ENCODE data around the gene EFCAB11. TPM values are rescaled to one million over a fixed set of nuclear protein-coding genes. Genes with fewer than 3 reads are reported as not detected.

Gene EFCAB11
- total and polyA plus RNA-seq, 2 donors (not counting 1 experiment from before 2014, with no cell fraction given) = 4.2 to 13.8 TPM

DNA sequence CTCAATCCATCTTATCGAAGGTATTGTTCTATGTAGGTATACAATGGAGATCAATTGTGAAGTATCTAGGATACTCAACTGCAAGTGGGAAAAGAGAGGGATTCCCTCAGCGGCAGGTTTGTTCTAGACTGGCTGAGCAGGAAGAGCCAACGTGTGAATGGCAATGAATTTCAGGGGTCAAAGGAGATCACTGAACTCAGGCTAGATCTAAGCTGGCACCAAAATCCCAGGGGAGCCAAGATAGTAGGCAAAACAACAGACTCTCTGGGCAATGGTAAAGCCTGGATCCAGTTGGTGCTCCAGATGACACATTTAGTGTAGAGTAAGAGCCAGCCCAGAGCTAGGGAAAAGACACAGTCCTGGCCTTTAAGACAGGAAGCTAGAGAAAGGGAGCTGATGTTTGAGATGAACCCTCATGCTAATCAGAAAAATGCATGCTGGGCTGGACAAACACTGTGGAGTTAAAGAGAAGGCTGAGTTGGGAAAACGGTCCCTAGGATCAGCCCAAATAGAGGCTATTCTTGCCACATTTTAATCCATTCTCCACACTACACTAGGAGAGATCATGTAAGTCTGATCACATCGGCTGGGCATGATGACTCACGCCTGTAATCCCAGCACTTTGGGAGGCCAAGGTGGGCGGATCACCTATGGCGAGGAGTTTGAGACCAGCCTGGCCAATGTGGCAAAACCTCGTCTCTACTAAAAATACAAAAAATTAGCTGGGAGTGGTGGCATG, 45.6 kb downstream of the EFCAB11 start:
- 92% methylated on average over 6 of the region's 9 CpGs for WGBS (ENCODE audit: insufficient coverage)
- no peak overlapping the region for H3K4me3 Mint-ChIP-seq
- H3K4me2 ChIP-seq (replicated peaks; ENCODE audit: low read depth, low read length, poor library complexity, severe bottlenecking) = no peak overlapping the region
- H3K4me1 ChIP-seq (ENCODE audit: control insufficient read depth in 2 of 2, insufficient read depth in 2 of 2, low read length in 2 of 2) = no peaks in the 10 kb centered on the region
- no peak overlapping the region for H3K27ac Mint-ChIP-seq
- H4K20me1 ChIP-seq (ENCODE audit: control insufficient read depth, insufficient read depth, low read length, poor library complexity, severe bottlenecking) = no peaks in the 10 kb centered on the region
- ATAC-seq (ENCODE audit: low read depth) = no peak
- no peak for DNase-seq
- H3K36me3 ChIP-seq (replicated peaks in 1 of 2; ENCODE audit: control extremely low read depth in 1 of 2, control insufficient read depth in 1 of 2, extremely low read depth in 1 of 2, insufficient read depth in 2 of 2, low read length in 1 of 2) = no peaks in the 10 kb centered on the region
- intact Hi-C loops (cut with micrococcal nuclease) = no loop called here
- no peak overlapping the region for H3K9ac ChIP-seq (ENCODE audit: low read length)
- no peaks in the 10 kb centered on the region for H3K9me3 ChIP-seq (ENCODE audit: control extremely low read depth in 1 of 3, control insufficient read depth in 2 of 3, insufficient read depth in 1 of 3, low read length in 2 of 3)
- no peaks in the 10 kb centered on the region for H3K9me3 Mint-ChIP-seq (ENCODE audit: insufficient read depth)
- TF ChIP-seq, protein P1, sequence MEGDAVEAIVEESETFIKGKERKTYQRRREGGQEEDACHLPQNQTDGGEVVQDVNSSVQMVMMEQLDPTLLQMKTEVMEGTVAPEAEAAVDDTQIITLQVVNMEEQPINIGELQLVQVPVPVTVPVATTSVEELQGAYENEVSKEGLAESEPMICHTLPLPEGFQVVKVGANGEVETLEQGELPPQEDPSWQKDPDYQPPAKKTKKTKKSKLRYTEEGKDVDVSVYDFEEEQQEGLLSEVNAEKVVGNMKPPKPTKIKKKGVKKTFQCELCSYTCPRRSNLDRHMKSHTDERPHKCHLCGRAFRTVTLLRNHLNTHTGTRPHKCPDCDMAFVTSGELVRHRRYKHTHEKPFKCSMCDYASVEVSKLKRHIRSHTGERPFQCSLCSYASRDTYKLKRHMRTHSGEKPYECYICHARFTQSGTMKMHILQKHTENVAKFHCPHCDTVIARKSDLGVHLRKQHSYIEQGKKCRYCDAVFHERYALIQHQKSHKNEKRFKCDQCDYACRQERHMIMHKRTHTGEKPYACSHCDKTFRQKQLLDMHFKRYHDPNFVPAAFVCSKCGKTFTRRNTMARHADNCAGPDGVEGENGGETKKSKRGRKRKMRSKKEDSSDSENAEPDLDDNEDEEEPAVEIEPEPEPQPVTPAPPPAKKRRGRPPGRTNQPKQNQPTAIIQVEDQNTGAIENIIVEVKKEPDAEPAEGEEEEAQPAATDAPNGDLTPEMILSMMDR (IDR thresholded peaks at IDR 0.05) = no peak
- no peak for TF ChIP-seq EZH2 (IDR thresholded peaks at IDR 0.05; ENCODE audit: borderline replicate concordance, insufficient read depth, low read depth, low read length, poor library complexity, severe bottlenecking)
- no peak overlapping the region for H3K27ac ChIP-seq (ENCODE audit: low read length in 2 of 2)
- no peaks in the 10 kb centered on the region for H3K4me1 Mint-ChIP-seq
- ChIA-PET CTCF (interaction anchor here (1.2 to 4.0 kb wide), 2 partner anchors 881 to 1241 kb away, joined by 3 to 18 read pairs; no protein-coding TSS in a partner anchor), POLR2A (no interaction called here)
- H3K4me3 ChIP-seq (ENCODE audit: control extremely low read depth in 1 of 5, extremely low read depth in 1 of 5, insufficient read depth in 1 of 5, low read depth in 2 of 5, low read length in 4 of 5) = no peak overlapping the region
- no peak overlapping the region for H2AFZ ChIP-seq (ENCODE audit: insufficient read depth, low read depth, low read length, poor library complexity, severe bottlenecking)
- H3K27me3 Mint-ChIP-seq = no peaks in the 10 kb centered on the region
- no peaks in the 10 kb centered on the region for H3K27me3 ChIP-seq (replicated peaks in 1 of 4; ENCODE audit: control extremely low read depth in 1 of 4, control insufficient read depth in 3 of 4, insufficient read depth in 4 of 4, low read length in 3 of 4)
- no peaks in the 10 kb centered on the region for H3K79me2 ChIP-seq (ENCODE audit: control insufficient read depth, insufficient read depth, low read length)

DNA sequence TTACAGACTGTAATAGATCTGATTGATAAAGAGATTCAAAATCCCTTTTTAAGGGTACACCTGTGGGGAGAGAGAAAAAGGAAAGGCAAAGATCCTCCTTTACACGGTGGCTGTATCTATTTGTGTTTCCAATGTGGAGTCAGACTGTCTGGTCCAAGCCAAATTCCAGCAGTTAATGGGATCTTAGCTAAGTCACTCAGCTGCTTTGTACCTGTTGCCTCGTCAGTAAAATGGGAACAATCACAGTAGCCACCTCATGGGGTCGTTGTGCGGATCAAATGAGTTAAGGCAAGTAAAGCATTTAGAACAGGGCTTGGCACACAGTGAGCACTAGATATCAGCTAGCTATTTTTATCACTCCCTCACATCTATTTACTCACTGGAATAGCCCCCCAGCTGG, 46.9 kb downstream of the EFCAB11 start:
- Mint-ChIP-seq H3K27me3 (no peaks in the 10 kb centered on the region), H3K4me3 (no peak overlapping the region), H3K9me3 (ENCODE audit: insufficient read depth) (no peaks in the 10 kb centered on the region), H3K27ac (no peak overlapping the region), H3K4me1 (no peaks in the 10 kb centered on the region)
- H4K20me1 ChIP-seq (ENCODE audit: control insufficient read depth, insufficient read depth, low read length, poor library complexity, severe bottlenecking) = no peaks in the 10 kb centered on the region
- H3K4me3 ChIP-seq (ENCODE audit: control extremely low read depth in 1 of 5, extremely low read depth in 1 of 5, insufficient read depth in 1 of 5, low read depth in 2 of 5, low read length in 4 of 5) = no peak overlapping the region
- no peak overlapping the region for H2AFZ ChIP-seq (ENCODE audit: insufficient read depth, low read depth, low read length, poor library complexity, severe bottlenecking)
- no peaks in the 10 kb centered on the region for H3K27me3 ChIP-seq (replicated peaks in 1 of 4; ENCODE audit: control extremely low read depth in 1 of 4, control insufficient read depth in 3 of 4, insufficient read depth in 4 of 4, low read length in 3 of 4)
- TF ChIP-seq, protein P1 (IDR thresholded peaks at IDR 0.05) = no peak
- no peak for TF ChIP-seq EZH2 (IDR thresholded peaks at IDR 0.05; ENCODE audit: borderline replicate concordance, insufficient read depth, low read depth, low read length, poor library complexity, severe bottlenecking)
- DNase-seq (no peak), ATAC-seq (ENCODE audit: low read depth) (no peak)
- H3K27ac ChIP-seq (ENCODE audit: low read length in 2 of 2) = no peak overlapping the region
- no peaks in the 10 kb centered on the region for H3K9me3 ChIP-seq (ENCODE audit: control extremely low read depth in 1 of 3, control insufficient read depth in 2 of 3, insufficient read depth in 1 of 3, low read length in 2 of 3)
- H3K9ac ChIP-seq (ENCODE audit: low read length) = no peak overlapping the region
- H3K79me2 ChIP-seq (ENCODE audit: control insufficient read depth, insufficient read depth, low read length) = no peaks in the 10 kb centered on the region
- 100% methylated on average over 3 of the region's 4 CpGs for WGBS (ENCODE audit: insufficient coverage)
- intact Hi-C loops (cut with micrococcal nuclease) = no loop called here
- ChIA-PET CTCF (interaction anchor here (0.9 to 1.5 kb wide), 2 partner anchors 867 to 878 kb away, joined by 3 to 4 read pairs; no protein-coding TSS in a partner anchor), POLR2A (no interaction called here)
- H3K36me3 ChIP-seq (replicated peaks in 1 of 2; ENCODE audit: control extremely low read depth in 1 of 2, control insufficient read depth in 1 of 2, extremely low read depth in 1 of 2, insufficient read depth in 2 of 2, low read length in 1 of 2) = no peaks in the 10 kb centered on the region
- no peaks in the 10 kb centered on the region for H3K4me1 ChIP-seq (ENCODE audit: control insufficient read depth in 2 of 2, insufficient read depth in 2 of 2, low read length in 2 of 2)
- no peak overlapping the region for H3K4me2 ChIP-seq (replicated peaks; ENCODE audit: low read depth, low read length, poor library complexity, severe bottlenecking)

Measured in B cell (primary cell).